ENCODE data around the gene FOSB.

The FOSB gene

GRCh38 chr19:45442778-45443461, 24.9 kb upstream of the FOSB start:
- no peak for DNase-seq

- DNase-seq: peak; percentile 48
Measured at GRCh38 chr19:45443462-45444317, 24.1 kb upstream of the FOSB start.

- peak; percentile 80 for DNase-seq
Measured at GRCh38 chr19:45444318-45445041, 23.3 kb upstream of the FOSB start.

GRCh38 chr19:45445139-45445538, 22.7 kb upstream of the FOSB start:
- no peak for DNase-seq

GRCh38 chr19:45446295-45446694, 21.5 kb upstream of the FOSB start:
- no peak for DNase-seq

- no peak for DNase-seq
Measured at GRCh38 chr19:45446944-45447343, 20.9 kb upstream of the FOSB start.

- DNase-seq: no peak
Measured at GRCh38 chr19:45448425-45448756, 19.4 kb upstream of the FOSB start.

- DNase-seq: no peak
Measured at GRCh38 chr19:45448887-45449299, 18.9 kb upstream of the FOSB start.

GRCh38 chr19:45450012-45450333, 17.8 kb upstream of the FOSB start:
- no peak for DNase-seq

- DNase-seq: peak; percentile 46
Measured at GRCh38 chr19:45451131-45451849, 16.5 kb upstream of the FOSB start.

GRCh38 chr19:45451850-45452387, 15.9 kb upstream of the FOSB start:
- DNase-seq: no peak

GRCh38 chr19:45455707-45456499, 11.9 kb upstream of the FOSB start:
- DNase-seq: peak; percentile 63

GRCh38 chr19:45456500-45456815, 11.3 kb upstream of the FOSB start:
- DNase-seq: no peak

GRCh38 chr19:45457776-45458175, 10.0 kb upstream of the FOSB start:
- no peak for DNase-seq

GRCh38 chr19:45460807-45461347, 6.9 kb upstream of the FOSB start:
- no peak for DNase-seq

GRCh38 chr19:45462174-45462573, 5.6 kb upstream of the FOSB start:
- no peak for DNase-seq

- DNase-seq: no peak
Measured at GRCh38 chr19:45463241-45463640, 4.6 kb upstream of the FOSB start.

GRCh38 chr19:45464274-45464673, 3.5 kb upstream of the FOSB start:
- DNase-seq: no peak

GRCh38 chr19:45464852-45465441, 2.8 kb upstream of the FOSB start:
- DNase-seq: no peak

- no peak for DNase-seq
Measured at GRCh38 chr19:45467115-45467455, 711 bp upstream of the FOSB start.

GRCh38 chr19:45468159-45468651, 409 bp downstream of the FOSB start:
- DNase-seq: peak; percentile 61

GRCh38 chr19:45468803-45469131, 971 bp downstream of the FOSB start:
- peak; percentile 83 for DNase-seq
